Myocyte (in vitro differentiated cells): ENCODE data around the gene ANKH. TPM values are rescaled to one million over a fixed set of nuclear protein-coding genes. Genes with fewer than 3 reads are reported as not detected.
"Not testable (repeated sequence)": the region's sequence is repeated elsewhere in the genome, so short reads cannot be mapped to it uniquely, and the experiment has no call there.

ENCODE experiments used
- DNase-seq: peaks from one replicate; pipeline ENCODE4 v3.0.0-alpha.2; 2012; ENCODE audit warnings: low read depth
- polyA plus RNA-seq: library from polyadenylated mRNA; unstranded; fragments of >200 nt; gene quantifications from one replicate; pipeline ENCODE4 v1.2.1, GENCODE V29; 2012; ENCODE audit warnings: missing spikeins
- total RNA-seq: library from RNA; depleted of rRNA; stranded (reverse); fragments of >200 nt; gene quantifications from 2 replicates; pipeline ENCODE4 v1.2.3, GENCODE V29; 2014

ANKH gene
- 12.8 and 23.2 TPM in 2 replicates for total RNA-seq
- 80.7 TPM for polyA plus RNA-seq

DNA sequence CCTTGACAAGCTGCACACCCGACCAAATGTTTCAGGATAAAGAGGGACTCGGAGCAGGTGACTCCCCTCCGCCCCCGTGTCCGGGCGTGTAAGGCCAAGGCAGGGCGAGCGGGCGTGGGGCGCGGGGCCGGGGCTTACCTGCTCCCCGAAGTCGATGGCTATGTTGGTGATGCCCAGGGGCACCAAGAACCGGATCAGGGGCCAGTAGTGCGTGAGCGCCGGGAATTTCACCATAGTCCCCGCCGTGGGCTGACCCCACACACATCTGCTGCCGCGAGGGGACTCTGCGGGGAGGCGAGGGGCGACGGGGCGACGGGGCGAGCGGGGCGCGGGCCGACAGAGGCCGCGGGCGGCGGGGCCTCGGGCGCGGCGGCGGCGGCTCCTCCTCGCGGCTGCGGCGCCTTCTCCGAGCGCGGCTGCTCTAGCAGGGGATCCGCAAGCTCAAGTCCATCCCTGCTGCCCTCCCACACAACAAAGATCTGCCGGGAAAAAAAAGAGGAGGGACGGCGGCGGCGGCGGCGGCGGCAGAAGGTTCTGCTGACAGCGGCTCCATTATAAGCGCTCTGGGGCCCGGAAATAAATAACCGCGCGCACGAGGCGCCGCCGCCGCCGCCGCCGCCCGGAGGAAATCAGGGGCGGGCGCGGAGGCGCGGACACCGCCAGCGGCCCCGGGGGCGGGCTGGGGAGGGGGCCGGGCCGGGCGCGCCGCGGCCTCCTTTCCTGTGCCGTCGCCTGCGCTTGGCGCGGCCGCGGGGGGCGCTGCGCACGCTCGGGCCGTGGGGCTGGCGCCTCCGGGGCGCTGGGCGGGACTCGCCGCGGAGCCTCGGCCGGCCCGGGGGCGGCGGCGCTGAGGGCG, at the start of gene ANKH:
TSS of gene ANKH (minus strand) at position 565 of the 856 bp plus-strand sequence. CDS start at position 234, 331 bp downstream.
- DNase-seq = peak; percentile 72

DNA sequence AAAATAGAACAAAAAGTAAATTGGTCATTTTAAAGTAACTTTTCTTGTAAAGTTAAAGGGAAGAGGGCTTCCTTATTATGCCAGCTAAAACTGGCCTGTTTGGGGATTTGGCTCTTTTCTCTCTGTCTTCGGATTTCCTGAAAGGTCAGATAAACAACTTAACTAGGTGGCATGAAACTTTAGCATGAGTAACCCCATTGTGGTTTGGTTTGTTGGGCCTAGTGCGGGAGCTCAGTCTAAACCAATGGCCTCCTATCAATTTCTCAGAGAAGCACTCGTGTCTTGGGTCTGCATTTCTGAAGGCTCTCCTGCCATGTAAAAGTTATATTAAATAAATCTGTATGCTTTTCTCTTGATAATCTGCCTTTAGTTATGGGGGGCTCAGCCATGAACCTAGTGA, 48.5 kb upstream of the ANKH start:
- DNase-seq = no peak

- not testable (repeated sequence) for DNase-seq
These were observed 47.5 kb upstream of the ANKH start for GRCh38 chr5:14919106-14919505.

- peak; percentile 26 for DNase-seq
These were observed 46.1 kb upstream of the ANKH start for GRCh38 chr5:14917719-14918118.

- no peak for DNase-seq
These were observed 43.8 kb upstream of the ANKH start for GRCh38 chr5:14915291-14915952.

DNA sequence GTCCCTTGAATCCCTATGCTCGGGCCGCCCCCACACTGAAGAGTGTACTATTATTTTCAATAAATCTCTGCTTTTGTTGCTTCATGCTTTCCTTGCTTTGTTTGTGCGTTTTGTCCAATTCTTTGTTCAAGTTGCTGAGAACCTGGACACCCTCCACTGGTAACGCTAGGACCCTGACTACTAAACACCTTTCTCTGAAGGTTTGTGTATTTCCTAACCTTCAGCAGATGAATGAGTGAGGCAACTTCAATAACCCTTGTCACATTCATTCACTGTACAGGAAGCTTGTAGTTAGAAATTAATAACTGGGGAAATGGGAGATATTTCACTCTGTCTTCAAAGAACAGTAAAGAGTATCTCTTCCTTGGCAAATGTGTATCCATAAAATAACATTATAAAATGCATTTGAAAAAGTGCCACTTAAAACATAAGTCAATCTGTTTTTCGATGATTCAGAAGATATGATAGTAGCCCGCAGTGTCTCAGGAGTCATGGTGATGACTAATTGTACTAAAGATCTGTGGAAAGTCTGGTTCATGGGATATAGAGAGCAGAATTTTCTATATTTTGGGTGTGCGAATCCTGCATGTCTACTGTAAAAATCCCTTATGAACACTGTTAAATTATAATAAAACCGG, 43.2 kb upstream of the ANKH start:
- peak; percentile 22 for DNase-seq

DNA sequence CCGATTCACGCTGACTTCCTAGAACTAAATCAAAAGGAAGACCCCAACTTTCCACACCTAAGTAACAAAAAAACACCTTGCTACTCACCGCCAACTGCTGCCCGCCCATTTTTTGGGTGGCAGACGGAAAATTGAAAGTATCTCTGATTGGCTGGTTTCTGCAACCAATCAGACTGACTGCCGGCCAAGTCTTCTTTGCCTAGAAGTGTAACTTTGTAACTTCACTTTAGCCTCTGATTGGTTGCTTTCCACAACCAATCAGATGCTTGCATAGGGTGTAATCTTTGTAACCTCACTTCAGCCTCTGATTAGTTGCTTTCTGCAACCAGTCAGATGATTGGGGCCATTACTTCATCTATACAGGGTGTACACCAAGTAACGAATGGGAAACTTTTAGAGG, 42.6 kb upstream of the ANKH start:
- no peak for DNase-seq

DNA sequence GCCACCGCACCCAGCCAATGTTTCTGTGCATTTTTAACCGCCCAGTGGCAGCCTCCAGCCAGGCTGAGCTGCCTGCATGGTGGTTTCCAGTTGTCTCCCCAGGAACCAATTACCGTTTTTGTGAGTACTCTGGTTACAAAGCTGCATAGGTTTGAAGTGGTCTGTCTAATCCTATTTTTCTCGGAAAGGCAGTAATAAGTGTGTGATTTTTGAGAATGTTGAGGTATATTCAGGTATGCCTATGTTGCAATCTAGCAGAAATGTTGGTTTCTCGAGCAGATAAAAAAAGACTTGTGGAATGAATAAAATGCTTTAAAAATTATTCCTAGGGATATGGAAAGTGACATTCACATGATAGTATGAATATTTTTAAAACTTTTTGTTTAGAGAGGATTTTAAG, 41.5 kb upstream of the ANKH start:
- no peak for DNase-seq

GRCh38 chr5:14912206-14912605, 40.6 kb upstream of the ANKH start:
- no peak for DNase-seq

DNA sequence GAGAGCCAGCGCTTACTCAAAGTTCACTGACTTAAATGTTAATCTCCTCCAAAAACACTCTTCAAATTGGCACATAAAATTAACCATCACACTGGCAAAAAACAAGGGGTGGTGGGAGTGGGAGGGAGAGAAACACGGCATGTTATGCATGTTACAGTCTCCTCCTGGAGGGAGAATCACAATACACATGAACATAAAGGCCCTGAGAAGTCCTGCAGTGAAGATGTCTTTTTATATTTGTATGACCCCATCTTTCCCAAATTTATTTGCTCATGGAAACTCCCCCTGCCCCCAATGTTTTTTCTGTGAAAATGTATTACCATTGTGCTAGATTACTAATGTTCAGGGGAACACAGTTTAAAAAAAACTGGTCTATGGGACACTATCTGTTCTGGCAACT, 37.8 kb upstream of the ANKH start:
- no peak for DNase-seq

DNA sequence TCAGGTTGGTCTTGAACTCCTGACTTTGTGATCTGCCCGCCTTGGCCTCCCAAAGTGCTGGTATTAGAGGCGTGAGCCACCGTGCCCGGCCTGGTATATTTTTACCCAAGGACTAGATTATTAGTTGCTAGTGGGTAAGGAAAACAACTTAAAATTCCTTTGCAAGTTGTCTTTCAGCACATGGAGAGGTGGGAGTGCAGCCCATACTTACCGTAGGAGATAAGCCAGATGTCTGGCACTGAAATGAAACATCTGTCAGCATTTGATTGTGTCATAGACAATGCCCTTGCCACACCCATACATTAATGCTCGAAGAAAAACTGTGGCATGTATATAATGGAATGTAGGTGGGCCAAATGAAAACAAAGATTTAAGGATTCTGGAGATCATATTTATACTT, 36.6 kb upstream of the ANKH start:
- peak; percentile 20 for DNase-seq

DNA sequence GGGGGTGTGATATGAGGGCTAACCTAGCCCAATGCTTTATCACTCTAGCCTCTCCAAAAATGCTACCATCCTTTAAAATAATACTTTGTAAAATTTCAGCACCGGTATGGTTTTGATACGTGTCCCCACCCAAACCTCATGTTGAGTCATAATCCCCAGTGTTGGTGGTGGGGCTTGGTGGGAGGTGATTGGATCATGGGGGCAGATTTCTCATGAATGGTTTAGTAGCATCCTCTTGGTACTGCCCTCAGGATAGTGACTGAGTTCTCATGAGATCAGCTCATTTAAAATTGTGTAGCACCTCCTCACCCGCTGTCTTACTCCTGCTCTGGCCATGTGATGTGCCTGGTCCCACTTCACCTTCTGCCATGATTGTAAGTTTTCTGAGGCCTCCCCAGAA, 35.0 kb upstream of the ANKH start:
- DNase-seq = no peak

DNA sequence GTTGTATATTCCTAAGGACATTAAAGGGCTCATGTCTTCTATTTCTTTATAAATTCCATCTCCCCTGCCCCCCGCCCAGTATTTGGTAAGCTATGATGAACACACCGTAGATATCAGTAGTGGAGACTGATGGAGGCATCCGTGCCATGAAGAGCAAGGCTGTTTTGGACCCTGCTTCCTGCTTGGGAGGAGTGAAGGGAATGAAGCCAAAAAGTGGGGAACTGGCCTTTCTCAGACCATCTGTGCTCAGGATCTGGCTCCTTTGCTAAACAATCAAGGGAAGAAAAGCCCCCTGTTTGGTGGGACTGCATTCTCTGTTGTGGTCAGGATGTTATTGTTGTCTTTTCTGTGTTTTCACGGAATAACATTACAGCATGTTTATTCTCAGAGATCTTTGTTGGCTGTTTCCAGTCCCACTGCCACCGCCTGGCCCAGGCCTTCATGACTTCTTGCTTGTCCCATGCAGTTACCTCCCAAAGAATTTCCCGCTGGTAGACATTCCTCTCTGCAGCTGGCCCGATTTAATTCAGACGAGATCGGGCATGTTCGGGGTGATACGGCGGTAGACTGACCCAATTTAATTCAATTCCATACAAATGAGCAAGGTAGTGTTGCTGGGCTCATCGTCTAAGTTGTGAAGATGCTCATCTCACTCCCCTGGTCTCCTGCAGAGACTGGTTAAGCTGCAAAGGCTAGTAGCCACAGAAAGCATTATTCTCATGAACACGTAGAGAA, 31.4 kb upstream of the ANKH start:
- no peak for DNase-seq

- DNase-seq = no peak
These were observed 30.0 kb upstream of the ANKH start for GRCh38 chr5:14901462-14902051.

DNA sequence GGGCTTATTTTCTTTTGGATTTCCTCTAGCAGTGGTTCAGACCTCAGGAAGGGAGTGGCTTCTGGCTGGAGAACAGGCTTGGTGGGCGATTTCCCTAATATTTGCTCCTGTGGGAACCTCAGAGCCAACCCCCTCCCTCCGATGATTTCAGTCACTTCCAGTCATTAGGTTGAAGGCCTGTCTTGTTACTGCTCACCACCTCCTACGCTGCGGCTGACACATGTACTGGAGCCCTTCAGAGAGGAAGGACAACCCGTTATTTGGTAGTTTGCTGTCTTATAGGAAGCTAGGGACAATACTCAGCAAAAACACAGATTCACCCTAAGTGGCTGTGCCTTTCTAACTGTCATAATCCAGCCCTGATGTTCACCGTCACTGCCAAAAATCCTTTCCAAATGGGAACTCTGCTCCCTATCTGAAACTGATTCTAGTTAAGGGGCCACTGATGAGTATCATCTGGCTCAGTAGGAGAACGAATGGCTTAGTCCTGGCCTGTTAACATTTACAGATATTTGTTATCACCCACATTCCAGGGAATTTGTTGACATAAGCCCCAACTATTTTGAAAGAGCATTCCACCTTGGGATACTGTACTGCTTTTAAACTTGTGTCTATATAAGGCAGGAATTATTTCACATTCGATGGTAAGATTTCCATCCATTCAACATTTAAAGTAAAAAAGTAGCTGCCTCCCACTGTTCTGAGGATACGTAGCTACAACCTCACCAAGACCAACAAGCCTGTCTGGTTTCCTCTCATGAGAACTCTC, 29.3 kb upstream of the ANKH start:
- no peak for DNase-seq

DNA sequence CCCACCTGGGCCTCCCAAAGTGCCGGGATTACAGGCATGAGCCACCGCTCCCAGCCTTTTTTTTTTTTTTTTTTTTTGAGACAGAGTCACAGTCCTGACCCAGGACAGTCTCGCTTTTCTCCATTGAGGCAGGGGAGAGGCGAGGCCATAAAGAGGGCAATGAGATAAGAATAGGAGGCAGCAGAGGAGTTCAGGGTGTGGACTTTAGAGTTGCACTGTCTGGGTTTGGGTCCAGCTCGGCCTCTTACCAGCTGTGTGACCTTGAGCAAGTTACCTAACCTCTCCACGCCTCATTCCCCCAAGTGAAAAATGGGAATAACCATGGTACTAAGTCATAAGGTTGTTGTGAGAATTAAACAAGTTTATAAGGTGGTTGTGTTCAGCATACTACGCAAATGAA, 24.6 kb upstream of the ANKH start:
- DNase-seq = no peak

- no peak for DNase-seq
These were observed 23.7 kb upstream of the ANKH start for GRCh38 chr5:14895301-14895700.

GRCh38 chr5:14894748-14895147, 23.2 kb upstream of the ANKH start:
- DNase-seq = no peak

DNA sequence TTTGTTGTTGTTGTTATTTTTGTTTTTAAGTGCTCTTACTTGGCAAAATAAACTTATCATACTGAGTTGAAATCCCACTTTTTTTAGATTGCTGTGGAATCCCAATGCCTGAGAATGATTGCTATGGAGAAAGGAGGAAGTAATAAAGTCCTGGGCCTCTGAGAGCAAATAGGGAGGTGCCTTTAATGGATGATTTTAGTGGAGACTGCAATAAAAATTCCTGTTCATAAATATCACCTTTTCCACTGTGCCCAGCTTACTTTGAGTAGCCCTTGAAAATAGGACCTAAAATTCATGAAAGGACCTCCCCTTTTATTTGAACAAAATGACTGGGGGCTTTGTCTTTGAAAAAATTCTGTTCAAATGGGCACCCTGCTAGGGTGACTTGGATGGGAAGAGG, 21.8 kb upstream of the ANKH start:
- no peak for DNase-seq

DNA sequence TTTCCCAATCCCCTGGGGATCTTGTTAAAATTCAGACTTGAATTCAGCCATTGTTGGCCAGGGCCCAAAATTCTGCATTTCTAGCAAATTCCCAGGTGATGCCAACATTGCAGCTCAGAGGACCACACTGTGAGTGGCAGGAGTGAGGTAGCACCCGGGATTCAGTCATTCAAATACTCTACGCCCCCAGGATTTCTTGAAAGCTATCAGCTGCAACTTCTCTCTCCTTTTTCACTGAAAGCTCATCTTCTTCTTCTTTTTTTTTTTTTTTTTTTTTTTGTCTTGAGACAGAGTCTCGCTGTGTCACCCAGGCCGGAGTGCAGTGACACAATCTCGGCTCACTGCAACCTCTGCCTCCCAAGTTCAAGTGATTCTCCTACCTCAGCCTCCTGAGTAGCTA, 19.3 kb upstream of the ANKH start:
- no peak for DNase-seq
